Left cardiac atrium (tissue), 4 donors: ENCODE data around the gene CNIH1. TPM values are rescaled to one million over a fixed set of nuclear protein-coding genes. Genes with fewer than 3 reads are reported as not detected.
"Not testable (repeated sequence)": the region's sequence is repeated elsewhere in the genome, so short reads cannot be mapped to it uniquely, and the experiment has no call there.

Source experiments
- ATAC-seq, 2 donors: fragments of 200-7000 bp; cut with Tn5 transposase; one replicate each; pipeline ENCODE4 v1.9.1; 2020; ENCODE audit warnings: mild to moderate bottlenecking in 2 of 2, moderate library complexity in 2 of 2
- DNase-seq: peaks from one replicate; pipeline ENCODE4 v3.0.0-alpha.2; 2020
- intact Hi-C, 2 donors: fragments of 100-400 bp; cut with DNase I; formaldehyde crosslinking; loops; one replicate each; pipeline versions ENCODE4 v1.14.1 to v1.15.1; 2022 to 2023
- total RNA-seq, 2 donors: library from RNA; stranded (reverse); fragmentation: NEBNext Ultra II Directional; extraction: Animal tissue kit (Norgen Biotek cat#: 25700); gene quantifications; one replicate each; pipeline ENCODE4 v1.2.1, GENCODE V29; 2021
- donor health status: DM: no; HTN: yes; CAD: no.
- donor health status: DM: no; HTN: yes; CAD: no; lungs with severe emphysema.
- donor health status: DM: yes; HTN: yes; CAD: no.
- donor health status: Dilated cardiomyopathy.

Gene CNIH1
- total RNA-seq, 2 donors from 2014 or later = 89.5 to 93.4 TPM

DNA sequence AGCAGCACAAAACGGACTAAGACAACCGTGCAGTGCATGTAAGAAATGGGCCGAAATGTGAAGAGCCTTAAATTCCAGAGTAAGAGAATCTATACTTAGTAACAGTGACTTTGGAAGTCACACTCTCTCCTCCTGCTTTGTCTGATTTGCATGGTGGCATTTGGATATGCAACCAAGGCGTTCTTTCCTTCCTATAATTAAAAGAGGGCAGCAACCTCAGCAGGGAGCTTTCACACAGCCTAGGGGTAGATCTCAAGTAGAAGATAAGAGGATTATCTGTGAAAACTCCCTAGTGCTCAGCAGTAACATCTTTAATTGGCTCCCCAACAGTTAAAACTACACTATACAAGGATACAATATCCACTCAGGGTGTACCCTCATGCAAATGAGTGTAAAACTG, 31.1 kb upstream of the CNIH1 start:
- ATAC-seq (peak; percentile 30 to 51), DNase-seq (no peak)
- intact Hi-C loops = no loop called here

DNA sequence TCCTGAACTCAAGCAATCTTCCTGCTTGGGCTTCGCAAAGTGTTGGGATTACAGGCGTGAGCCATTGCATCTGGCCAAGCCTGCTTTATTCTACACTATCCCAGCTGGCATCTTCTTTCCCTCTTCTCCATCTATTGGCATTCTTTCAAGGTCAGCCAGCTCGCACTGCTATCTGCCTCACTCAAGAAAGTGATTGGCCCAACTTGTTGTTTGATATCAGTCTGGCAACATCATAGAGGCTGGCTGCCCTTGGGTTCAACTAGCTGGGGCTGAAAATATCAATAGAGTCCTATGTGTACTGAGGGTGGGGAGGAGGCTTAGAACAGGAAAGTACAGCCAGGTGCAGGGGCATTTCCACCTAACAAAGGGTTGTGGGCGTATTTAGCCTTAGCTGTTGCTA, 30.5 kb upstream of the CNIH1 start:
- peak; percentile 40 to 62 for ATAC-seq
- no peak for DNase-seq
- intact Hi-C loops = no loop called here

- intact Hi-C loops = no loop called here
- DNase-seq (no peak), ATAC-seq (no peak)
Observed at GRCh38 chr14:54470701-54471100, 29.5 kb upstream of the CNIH1 start.

GRCh38 chr14:54467280-54467679, 26.1 kb upstream of the CNIH1 start:
- DNase-seq = no peak
- intact Hi-C loops = no loop called here
- ATAC-seq = no peak

DNA sequence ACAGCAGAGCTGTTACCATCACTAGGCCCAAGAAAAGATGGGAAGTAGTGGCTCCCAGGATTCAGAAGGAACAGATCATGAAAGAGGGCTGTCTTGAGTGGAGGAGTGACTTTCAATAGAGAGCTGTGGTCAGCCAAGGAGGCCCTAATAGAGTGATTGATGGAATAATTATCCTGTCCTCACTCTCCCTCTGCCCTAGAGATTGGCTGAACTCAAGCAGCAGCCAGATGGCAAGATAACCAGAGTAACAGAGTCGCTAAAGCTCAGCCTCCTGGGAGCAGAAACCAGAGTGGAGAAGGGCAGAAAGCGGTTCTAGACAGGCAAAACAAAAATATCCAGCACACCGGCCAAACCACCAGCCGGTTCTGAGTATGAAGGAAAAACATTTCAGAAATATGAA, 24.5 kb upstream of the CNIH1 start:
- DNase-seq (no peak), ATAC-seq (peak in 1 of 2 donors; percentile 55)
- intact Hi-C loops = no loop called here

GRCh38 chr14:54462048-54462447, 20.9 kb upstream of the CNIH1 start:
- no peak for DNase-seq

GRCh38 chr14:54459106-54459505, 17.9 kb upstream of the CNIH1 start:
- ATAC-seq (no peak), DNase-seq (no peak)
- intact Hi-C loops = no loop called here

More at GRCh38 chr14:54462048-54462447, 20.9 kb upstream of the CNIH1 start:
- intact Hi-C loops = no loop called here
- no peak for ATAC-seq

- DNase-seq, ATAC-seq, intact Hi-C loops: not testable (repeated sequence)
Observed at GRCh38 chr14:54458536-54458935, 17.4 kb upstream of the CNIH1 start.

DNA sequence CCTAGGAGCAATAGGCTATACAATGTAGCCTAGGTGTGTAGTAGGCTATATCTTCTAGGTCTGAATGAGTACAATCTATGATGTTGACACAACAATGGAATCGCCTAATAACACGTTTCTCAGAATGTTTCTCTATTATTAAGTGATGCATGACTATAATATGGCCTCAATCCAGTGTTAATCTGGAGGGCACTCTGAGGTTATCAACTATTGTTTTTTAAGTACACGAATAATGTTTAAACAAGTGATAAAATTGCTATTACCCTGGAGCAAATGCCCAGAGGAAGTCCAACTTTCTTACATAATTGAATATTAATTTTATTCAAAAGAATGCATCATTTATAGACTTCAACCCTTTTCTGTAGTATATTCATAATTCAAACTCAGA, 16.4 kb upstream of the CNIH1 start:
- DNase-seq (no peak), ATAC-seq (no peak)
- intact Hi-C loops = no loop called here

DNA sequence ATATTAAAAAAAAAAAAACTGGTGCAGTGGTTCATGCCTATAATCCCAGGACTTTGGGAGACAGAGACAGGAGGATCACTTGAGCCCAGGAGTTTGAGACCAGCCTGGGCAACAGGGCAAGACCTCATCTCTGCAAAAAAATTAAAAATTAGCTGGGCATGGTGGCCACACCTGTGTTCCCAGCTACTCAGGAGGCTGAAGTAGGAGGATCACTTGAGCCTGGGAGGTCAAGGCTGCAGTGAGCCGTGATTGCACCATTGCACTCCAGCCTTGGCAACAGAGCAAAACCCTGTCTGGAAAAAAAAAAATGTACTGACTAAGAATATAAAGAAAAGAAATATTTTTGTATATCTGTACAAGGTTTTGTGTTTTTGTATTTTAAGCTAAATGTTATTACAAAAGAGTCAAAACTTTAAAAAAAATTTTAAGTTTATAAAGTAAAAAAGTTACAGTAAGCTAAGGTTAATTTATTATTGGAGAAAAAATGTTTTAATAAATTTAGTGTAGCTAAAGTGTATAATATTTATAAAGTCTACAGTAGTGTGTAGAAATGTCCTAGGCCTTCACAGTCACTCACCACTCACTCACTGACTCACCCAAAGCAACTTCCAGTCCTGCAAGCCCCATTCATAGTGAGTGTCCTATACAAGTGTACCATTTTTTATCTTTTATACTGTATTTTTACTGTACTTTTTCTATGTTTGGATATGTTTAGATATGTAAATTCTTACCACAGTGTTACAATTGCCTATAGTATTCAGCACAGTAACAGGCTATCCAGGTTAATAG, 15.8 kb upstream of the CNIH1 start:
- intact Hi-C loops, DNase-seq, ATAC-seq: not testable (repeated sequence)

GRCh38 chr14:54455363-54455762, 14.2 kb upstream of the CNIH1 start:
- intact Hi-C loops = no loop called here
- ATAC-seq = no peak
- DNase-seq = no peak

DNA sequence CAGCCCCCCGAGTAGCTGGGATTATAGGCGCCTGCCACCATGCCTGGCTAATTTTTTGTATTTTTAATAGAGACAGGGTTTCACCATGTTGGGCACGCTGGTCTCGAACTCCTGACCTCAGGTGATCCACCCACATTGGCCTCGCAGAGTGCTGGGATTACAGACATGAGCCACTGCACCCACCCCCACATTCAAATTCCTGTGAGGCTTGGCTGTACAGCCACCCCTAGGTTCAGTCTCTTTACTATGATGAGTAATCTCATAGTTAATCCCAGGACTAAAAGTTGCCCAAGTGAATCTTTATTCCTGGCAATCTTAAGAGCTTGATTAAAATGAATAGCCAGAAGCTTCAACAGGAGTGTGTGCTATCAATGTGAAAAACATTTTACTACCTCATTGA, 12.8 kb upstream of the CNIH1 start:
- DNase-seq, ATAC-seq, intact Hi-C loops: not testable (repeated sequence)

GRCh38 chr14:54453252-54453651, 12.1 kb upstream of the CNIH1 start:
- no peak for ATAC-seq
- intact Hi-C loops = no loop called here
- no peak for DNase-seq

DNA sequence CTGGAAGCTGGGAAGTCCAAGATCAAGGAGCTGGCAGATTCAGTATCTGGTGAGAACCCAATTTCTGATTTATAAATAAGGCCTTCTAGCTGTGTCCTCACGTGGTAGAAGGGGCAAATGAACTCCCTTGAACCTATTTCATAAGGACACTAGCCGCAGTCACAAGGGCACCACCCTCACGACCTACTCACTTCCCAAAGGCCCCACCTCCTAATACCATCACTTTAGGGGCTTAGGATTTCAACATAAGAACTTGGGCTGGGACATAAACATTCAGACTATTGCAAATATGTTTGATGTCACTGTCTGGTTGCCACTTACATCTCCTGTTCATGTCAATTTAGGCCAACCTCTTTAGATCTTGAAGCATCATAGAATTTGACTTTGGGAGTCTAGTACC, 10.8 kb upstream of the CNIH1 start:
- ATAC-seq = no peak
- intact Hi-C loops = no loop called here

DNA sequence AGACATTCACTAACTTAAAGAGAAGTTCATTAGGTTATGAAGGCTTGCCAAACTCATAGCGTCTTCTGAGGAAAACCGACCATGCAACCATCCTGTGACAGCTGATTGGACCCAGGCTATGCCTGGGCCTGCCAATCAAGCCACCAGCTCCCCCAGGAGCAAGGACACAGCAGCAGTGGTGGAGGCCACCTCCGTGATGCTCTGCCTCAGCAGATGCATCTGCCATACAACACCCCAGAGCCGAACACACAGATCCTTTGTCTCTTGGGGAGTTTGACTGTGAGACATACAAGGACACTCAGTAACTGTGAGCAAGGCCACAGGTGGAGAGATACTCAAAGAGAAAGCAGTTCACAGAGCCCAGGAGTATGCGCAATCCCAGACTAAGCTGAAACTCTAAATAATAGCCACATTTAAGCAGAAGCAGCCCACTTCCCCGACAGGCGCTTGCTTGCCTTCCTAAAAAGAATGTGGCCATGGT, 10.0 kb upstream of the CNIH1 start:
- intact Hi-C loops = no loop called here
- ATAC-seq (no peak), DNase-seq (no peak)

More for the DNA sequence above, 10.8 kb upstream of the CNIH1 start:
- DNase-seq = no peak

GRCh38 chr14:54450535-54450934, 9.4 kb upstream of the CNIH1 start:
- intact Hi-C loops = no loop called here
- ATAC-seq = peak in 1 of 2 donors; percentile 30
- no peak for DNase-seq

DNA sequence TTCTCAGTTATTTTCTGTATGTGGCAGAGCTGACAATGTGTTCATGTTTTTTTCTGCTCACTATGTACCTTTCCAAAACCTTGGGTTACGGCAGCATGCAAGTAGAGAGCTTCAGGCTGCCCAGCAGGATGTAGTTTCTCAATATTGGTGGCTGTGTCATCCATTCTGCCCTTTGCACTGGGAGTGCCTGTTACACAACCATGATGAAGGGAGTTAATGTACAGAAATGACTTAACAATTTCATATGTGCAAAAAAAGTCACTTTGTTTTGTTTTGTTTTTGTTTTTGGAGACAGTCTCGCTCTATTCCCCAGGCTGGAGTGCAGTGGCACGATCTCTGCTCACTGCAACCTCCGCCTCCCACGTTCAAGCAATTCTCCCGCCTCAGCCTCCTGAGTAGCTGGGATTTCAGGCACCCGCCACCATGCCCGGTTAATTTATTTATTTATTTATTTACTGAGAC, 6.1 kb upstream of the CNIH1 start:
- intact Hi-C loops = no loop called here
- no peak for DNase-seq
- peak in 1 of 2 donors; percentile 50 for ATAC-seq

DNA sequence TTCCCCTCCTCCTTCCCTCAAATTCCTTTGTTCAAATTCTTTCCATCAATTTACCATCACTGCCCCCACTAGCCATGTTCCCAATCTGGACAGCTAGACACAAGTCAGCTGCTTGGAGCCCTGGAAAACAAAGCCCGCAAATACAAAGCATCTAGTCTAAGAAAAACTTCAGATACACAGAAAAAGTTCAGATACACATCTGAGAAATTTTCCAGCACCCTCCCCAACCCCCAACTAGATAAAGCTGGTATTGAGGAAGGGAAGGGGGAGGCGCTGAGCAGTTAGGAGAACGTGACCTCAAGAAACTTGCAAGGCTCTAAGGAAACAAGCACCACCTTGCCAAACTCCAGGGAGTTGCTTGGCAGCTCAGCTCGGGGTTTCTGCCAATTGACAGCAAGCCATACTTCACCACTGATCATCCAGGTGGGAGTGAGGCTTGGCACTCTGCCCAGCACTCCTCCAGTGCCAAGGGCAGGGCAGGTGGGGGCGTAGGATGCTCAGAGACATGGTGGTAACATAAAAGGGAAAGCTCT, 5.1 kb upstream of the CNIH1 start:
- peak; percentile 32 to 74 for ATAC-seq
- intact Hi-C loops = no loop called here

DNA sequence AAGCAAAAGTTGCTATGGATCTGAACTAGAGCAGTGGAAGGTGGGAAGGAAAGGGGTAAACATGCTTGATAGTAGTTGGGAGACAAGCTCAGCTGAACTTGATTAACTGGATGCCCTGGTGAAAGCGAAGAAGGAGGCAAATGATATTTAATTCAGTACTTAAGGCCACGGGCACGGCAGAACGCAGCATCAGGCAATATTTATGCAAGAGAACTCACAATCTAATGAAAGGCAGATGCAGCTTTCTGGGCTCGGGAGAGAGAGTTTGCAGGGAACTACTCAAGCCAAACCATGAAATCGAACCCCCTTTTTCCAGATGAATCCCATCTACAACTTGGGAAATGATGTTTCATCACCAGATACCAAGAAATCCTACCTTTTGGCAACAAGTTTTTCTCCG, 3.5 kb upstream of the CNIH1 start:
- intact Hi-C loops = no loop called here
- ATAC-seq = no peak
- no peak for DNase-seq

More for the DNA sequence above, 5.1 kb upstream of the CNIH1 start:
- peak; percentile 50 for DNase-seq

- ATAC-seq (no peak), DNase-seq (no peak)
- intact Hi-C loops = no loop called here
Observed at GRCh38 chr14:54443981-54444380, 2.8 kb upstream of the CNIH1 start.

GRCh38 chr14:54442961-54443360, 1.8 kb upstream of the CNIH1 start:
- intact Hi-C loops, ATAC-seq, DNase-seq: not testable (repeated sequence)
